Measurements from ENCODE around the gene INAVA.

GRCh38 chr1:200857804-200858203 is 36.9 kb upstream of the INAVA start:
- TF ChIP-seq EZH2phosphoT487 (IDR thresholded peaks at IDR 0.05; ENCODE audit: insufficient read depth, low read depth) (no peak), EZH2 (IDR thresholded peaks at IDR 0.05; ENCODE audit: insufficient read depth, poor library complexity, severe bottlenecking) (no peak)
